GM23338 (cell line): Measurements from ENCODE around the gene KDM6B. TPM values are rescaled to one million over a fixed set of nuclear protein-coding genes. Genes with fewer than 3 reads are reported as not detected.

Experiments used
- ATAC-seq: fragments of 200-7000 bp; cut with Tn5 transposase; 3 replicates; pipeline ENCODE4 v1.9.1; 2020
- DNase-seq: peaks from one replicate; pipeline ENCODE4 v3.0.0-alpha.2; 2015; ENCODE audit warnings: low spot score
- H2AFZ ChIP-seq: fragments of 200-600 bp; sonication (generic); 2 replicates; pipeline ENCODE4 v1.8.0; 2016; ENCODE audit warnings: antibody characterized with exemption, mild to moderate bottlenecking, moderate library complexity
- H3F3A ChIP-seq: fragments of 200-600 bp; sonication (generic); replicated peaks from 2 replicates; pipeline ENCODE4 v1.8.0; 2017; ENCODE audit warnings: antibody characterized with exemption, mixed run types, low read depth
- H3K27ac ChIP-seq: fragments of 200-600 bp; sonication (generic); 2 replicates; pipeline ENCODE4 v1.6.1; 2016; ENCODE audit warnings: low read depth
- H3K27me3 ChIP-seq: fragments of 200-600 bp; sonication (generic); 2 replicates; pipeline ENCODE4 v1.8.0; 2016; ENCODE audit warnings: mild to moderate bottlenecking, mixed run types, moderate library complexity; ENCODE audit not compliant: insufficient read depth
- H3K36me3 ChIP-seq: fragments of 200-600 bp; sonication (generic); 2 replicates; pipeline ENCODE4 v1.8.0; 2016; ENCODE audit warnings: mild to moderate bottlenecking; ENCODE audit not compliant: insufficient read depth
- H3K4me1 ChIP-seq: fragments of 200-600 bp; sonication (generic); 2 replicates; pipeline ENCODE4 v1.8.0; 2016; ENCODE audit warnings: mild to moderate bottlenecking, moderate library complexity; ENCODE audit not compliant: insufficient read depth
- H3K4me2 ChIP-seq: fragments of 200-600 bp; sonication (generic); 2 replicates; pipeline ENCODE4 v1.7.1; 2017; ENCODE audit warnings: mixed run types
- H3K4me3 ChIP-seq: fragments of 200-600 bp; sonication (generic); 2 replicates; pipeline ENCODE4 v1.6.1; 2016; ENCODE audit warnings: mixed run types
- H3K79me2 ChIP-seq: fragments of 200-600 bp; sonication (generic); replicated peaks from 2 replicates; pipeline ENCODE4 v1.8.0; 2017; ENCODE audit warnings: mild to moderate bottlenecking; ENCODE audit not compliant: insufficient read depth
- H3K9me2 ChIP-seq: fragments of 200-600 bp; sonication (generic); 2 replicates; pipeline ENCODE4 v1.8.0; 2017; ENCODE audit not compliant: insufficient read depth
- H4K20me1 ChIP-seq: fragments of 200-600 bp; sonication (generic); replicated peaks from 2 replicates; pipeline ENCODE4 v1.8.0; 2017; ENCODE audit warnings: mild to moderate bottlenecking; ENCODE audit not compliant: insufficient read depth
- H3K27ac Mint-ChIP-seq: 2 replicates; pipeline ENCODE4 v1.8.0; 2020; ENCODE audit warnings: inconsistent platforms, mild to moderate bottlenecking, moderate library complexity, mixed read lengths
- H3K27me3 Mint-ChIP-seq: 3 replicates; pipeline ENCODE4 v1.8.0; 2022; ENCODE audit warnings: low read depth, mild to moderate bottlenecking, moderate library complexity, mixed read lengths, inconsistent platforms; ENCODE audit not compliant: insufficient read depth, poor library complexity
- H3K36me3 Mint-ChIP-seq: 3 replicates; pipeline ENCODE4 v1.8.0; 2021; ENCODE audit warnings: low read depth, mild to moderate bottlenecking, inconsistent platforms, moderate library complexity, mixed read lengths
- H3K4me1 Mint-ChIP-seq: 3 replicates; pipeline ENCODE4 v1.8.0; 2020; ENCODE audit warnings: mild to moderate bottlenecking, inconsistent platforms, mixed read lengths
- H3K4me3 Mint-ChIP-seq: 3 replicates; pipeline ENCODE4 v1.8.0; 2021; ENCODE audit warnings: moderate library complexity, mild to moderate bottlenecking, inconsistent platforms, mixed read lengths
- H3K9me3 Mint-ChIP-seq: 3 replicates; pipeline ENCODE4 v1.8.0; 2020; ENCODE audit warnings: moderate library complexity, mild to moderate bottlenecking, inconsistent platforms, mixed read lengths
- EZH2 ChIP-seq: fragments of 200-600 bp; sonication (generic); IDR thresholded peaks from one replicate; pipeline ENCODE4 v1.8.0; 2017; ENCODE audit warnings: antibody characterized with exemption, mild to moderate bottlenecking, low read depth; ENCODE audit not compliant: unreplicated experiment
- EZH2phosphoT487 ChIP-seq: fragments of 200-600 bp; sonication (generic); IDR thresholded peaks from one replicate; pipeline ENCODE4 v1.8.1; 2018; ENCODE audit warnings: antibody characterized with exemption; ENCODE audit not compliant: unreplicated experiment
- NANOG ChIP-seq: IDR thresholded peaks from 2 replicates; pipeline ENCODE4 v1.6.1; 2016; ENCODE audit warnings: antibody characterized with exemption, borderline replicate concordance
- ZNF114 ChIP-seq: fragments of 250-450 bp; sonication (Bioruptor Pico); IDR thresholded peaks from 2 replicates; pipeline ENCODE4 v1.5.0; 2020; ENCODE audit warnings: mild to moderate bottlenecking, moderate library complexity
- polyA plus RNA-seq: library from polyadenylated mRNA; unstranded; fragments of >200 nt; fragmentation: Nextera tagmentation; extraction: Ambion mirVana; gene quantifications from 2 replicates; pipeline ENCODE4 v1.2.1, GENCODE V29; 2016
- total RNA-seq: library from RNA; depleted of rRNA; stranded (reverse); fragments of >200 nt; shearing (Covaris generic); gene quantifications from 2 replicates; pipeline ENCODE4 v1.2.3, GENCODE V29; 2014
- TF ChIP-seq, protein P1 (sequence below): IDR thresholded peaks from 2 replicates; pipeline ENCODE4 v1.6.1; 2016; ENCODE audit warnings: antibody characterized with exemption
- TF ChIP-seq, protein P2 (sequence below): fragments of 250-450 bp; sonication (Bioruptor Pico); IDR thresholded peaks from 2 replicates; pipeline ENCODE4 v1.5.0; 2020; ENCODE audit warnings: mild to moderate bottlenecking, moderate library complexity
- TF ChIP-seq, protein P3 (sequence below), 2 experiments: fragments of 200-600 bp in 1 of 2; sonication (generic) in 1 of 2; conservative IDR thresholded peaks; 2 replicates each; pipeline versions ENCODE4 v1.5.1 to v1.6.1; 2016 to 2017; ENCODE audit warnings: antibody characterized with exemption in 2 of 2, low read depth in 2 of 2, mild to moderate bottlenecking in 2 of 2, moderate library complexity in 1 of 2

The KDM6B gene
- total and polyA plus RNA-seq, 2 experiments from 2014 or later, result 1.1 to 1.4 TPM

DNA sequence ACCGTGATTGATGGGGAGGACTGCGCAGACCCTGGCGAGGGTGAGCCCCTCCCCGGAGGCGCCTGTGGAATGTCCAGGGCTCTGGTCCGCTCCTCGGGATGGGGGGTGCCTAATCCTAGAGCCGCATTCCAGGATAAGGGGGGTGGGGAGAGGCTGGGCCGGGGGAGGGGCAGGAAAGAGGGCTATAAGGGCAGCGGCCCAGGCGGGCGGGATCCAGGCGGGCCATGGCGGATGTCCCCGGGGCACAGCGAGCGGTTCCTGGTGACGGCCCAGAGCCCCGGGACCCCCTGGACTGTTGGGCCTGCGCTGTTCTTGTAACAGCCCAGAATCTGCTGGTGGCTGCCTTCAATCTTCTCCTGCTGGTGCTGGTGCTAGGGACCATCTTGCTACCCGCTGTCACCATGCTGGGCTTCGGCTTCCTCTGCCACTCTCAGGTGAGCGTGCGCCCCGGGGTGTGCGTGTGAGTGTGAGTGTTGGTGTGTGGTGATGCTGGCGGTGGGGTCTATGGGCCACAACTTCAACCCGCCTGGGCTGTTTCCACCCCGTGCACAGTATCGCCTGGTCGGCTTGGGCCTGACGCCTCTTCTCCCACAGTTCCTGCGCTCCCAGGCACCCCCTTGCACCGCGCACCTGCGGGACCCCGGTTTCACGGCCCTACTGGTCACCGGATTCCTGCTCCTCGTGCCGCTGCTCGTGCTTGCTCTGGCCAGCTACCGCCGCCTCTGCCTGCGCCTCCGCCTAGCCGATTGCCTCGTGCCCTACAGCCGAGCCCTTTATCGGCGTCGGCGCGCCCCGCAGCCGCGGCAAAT, 21.0 kb downstream of the KDM6B start, which contains the start of gene TMEM88:
TMEM88 (plus strand) TSS at position 216 of the 809 bp plus-strand sequence; CDS start at position 225, 9 bp downstream.
- Mint-ChIP-seq H3K9me3 (no peaks in the 10 kb centered on the region; the same call in 2 of the 3 replicates), H3K4me3 (peak within 1 kb of the TSS; percentile 71), H3K36me3 (no peaks in the 10 kb centered on the region; the same call in 1 of the 3 replicates), H3K27ac (no peak within 1 kb of the TSS), H3K4me1 (peaks cover 33% of the 10 kb centered on the region), H3K27me3 (peaks cover 24% of the 10 kb centered on the region)
- Histone ChIP-seq H3K27ac (no peak within 1 kb of the TSS), H3K27me3 (peaks cover 67% of the 10 kb centered on the region), H3K36me3 (no peaks in the 10 kb centered on the region; the same call in 1 of the 2 replicates), H3K9me2 (no peaks in the 10 kb centered on the region), H4K20me1 (peaks cover 7% of the 10 kb centered on the region), H3K4me3 (peak within 1 kb of the TSS; percentile 55), H3K79me2 (peaks cover 7% of the 10 kb centered on the region), H3K4me1 (peaks cover 43% of the 10 kb centered on the region), H2AFZ (no peak within 1 kb of the TSS), H3F3A (peaks cover 21% of the 10 kb centered on the region; the same call in 1 of the 2 replicates), H3K4me2 (peak within 1 kb of the TSS; percentile 89)
- TF ChIP-seq EZH2phosphoT487 (no peak), ZNF114 (no peak), NANOG (no peak), EZH2 (peak; percentile 67)
- TF ChIP-seq, protein P1, sequence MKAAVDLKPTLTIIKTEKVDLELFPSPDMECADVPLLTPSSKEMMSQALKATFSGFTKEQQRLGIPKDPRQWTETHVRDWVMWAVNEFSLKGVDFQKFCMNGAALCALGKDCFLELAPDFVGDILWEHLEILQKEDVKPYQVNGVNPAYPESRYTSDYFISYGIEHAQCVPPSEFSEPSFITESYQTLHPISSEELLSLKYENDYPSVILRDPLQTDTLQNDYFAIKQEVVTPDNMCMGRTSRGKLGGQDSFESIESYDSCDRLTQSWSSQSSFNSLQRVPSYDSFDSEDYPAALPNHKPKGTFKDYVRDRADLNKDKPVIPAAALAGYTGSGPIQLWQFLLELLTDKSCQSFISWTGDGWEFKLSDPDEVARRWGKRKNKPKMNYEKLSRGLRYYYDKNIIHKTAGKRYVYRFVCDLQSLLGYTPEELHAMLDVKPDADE, result no peak
- peak; percentile 1; the same call in 2 of the 3 replicates for ATAC-seq
- DNase-seq, result peak; percentile 83

DNA sequence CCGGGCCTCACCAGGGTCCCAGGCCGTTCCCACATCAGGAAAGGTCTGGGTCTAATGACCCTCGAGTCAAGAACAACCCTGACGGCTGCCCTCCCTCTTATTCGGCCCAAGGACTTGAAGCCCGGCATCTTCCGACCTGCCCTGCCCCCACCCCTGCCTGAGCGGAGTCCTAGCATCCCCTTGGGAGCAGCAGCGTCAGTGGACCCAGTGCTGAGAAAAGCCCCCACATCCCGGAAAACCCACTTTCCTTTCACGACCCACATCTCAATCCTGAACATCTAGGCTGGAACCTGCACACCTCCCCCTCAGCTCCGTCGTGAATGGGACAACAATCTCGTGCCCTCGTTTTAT, 21.6 kb downstream of the KDM6B start:
- no peak overlapping the region for H3K27ac Mint-ChIP-seq
- H4K20me1 ChIP-seq, result peaks cover 10% of the 10 kb centered on the region
- TF ChIP-seq, protein P2, sequence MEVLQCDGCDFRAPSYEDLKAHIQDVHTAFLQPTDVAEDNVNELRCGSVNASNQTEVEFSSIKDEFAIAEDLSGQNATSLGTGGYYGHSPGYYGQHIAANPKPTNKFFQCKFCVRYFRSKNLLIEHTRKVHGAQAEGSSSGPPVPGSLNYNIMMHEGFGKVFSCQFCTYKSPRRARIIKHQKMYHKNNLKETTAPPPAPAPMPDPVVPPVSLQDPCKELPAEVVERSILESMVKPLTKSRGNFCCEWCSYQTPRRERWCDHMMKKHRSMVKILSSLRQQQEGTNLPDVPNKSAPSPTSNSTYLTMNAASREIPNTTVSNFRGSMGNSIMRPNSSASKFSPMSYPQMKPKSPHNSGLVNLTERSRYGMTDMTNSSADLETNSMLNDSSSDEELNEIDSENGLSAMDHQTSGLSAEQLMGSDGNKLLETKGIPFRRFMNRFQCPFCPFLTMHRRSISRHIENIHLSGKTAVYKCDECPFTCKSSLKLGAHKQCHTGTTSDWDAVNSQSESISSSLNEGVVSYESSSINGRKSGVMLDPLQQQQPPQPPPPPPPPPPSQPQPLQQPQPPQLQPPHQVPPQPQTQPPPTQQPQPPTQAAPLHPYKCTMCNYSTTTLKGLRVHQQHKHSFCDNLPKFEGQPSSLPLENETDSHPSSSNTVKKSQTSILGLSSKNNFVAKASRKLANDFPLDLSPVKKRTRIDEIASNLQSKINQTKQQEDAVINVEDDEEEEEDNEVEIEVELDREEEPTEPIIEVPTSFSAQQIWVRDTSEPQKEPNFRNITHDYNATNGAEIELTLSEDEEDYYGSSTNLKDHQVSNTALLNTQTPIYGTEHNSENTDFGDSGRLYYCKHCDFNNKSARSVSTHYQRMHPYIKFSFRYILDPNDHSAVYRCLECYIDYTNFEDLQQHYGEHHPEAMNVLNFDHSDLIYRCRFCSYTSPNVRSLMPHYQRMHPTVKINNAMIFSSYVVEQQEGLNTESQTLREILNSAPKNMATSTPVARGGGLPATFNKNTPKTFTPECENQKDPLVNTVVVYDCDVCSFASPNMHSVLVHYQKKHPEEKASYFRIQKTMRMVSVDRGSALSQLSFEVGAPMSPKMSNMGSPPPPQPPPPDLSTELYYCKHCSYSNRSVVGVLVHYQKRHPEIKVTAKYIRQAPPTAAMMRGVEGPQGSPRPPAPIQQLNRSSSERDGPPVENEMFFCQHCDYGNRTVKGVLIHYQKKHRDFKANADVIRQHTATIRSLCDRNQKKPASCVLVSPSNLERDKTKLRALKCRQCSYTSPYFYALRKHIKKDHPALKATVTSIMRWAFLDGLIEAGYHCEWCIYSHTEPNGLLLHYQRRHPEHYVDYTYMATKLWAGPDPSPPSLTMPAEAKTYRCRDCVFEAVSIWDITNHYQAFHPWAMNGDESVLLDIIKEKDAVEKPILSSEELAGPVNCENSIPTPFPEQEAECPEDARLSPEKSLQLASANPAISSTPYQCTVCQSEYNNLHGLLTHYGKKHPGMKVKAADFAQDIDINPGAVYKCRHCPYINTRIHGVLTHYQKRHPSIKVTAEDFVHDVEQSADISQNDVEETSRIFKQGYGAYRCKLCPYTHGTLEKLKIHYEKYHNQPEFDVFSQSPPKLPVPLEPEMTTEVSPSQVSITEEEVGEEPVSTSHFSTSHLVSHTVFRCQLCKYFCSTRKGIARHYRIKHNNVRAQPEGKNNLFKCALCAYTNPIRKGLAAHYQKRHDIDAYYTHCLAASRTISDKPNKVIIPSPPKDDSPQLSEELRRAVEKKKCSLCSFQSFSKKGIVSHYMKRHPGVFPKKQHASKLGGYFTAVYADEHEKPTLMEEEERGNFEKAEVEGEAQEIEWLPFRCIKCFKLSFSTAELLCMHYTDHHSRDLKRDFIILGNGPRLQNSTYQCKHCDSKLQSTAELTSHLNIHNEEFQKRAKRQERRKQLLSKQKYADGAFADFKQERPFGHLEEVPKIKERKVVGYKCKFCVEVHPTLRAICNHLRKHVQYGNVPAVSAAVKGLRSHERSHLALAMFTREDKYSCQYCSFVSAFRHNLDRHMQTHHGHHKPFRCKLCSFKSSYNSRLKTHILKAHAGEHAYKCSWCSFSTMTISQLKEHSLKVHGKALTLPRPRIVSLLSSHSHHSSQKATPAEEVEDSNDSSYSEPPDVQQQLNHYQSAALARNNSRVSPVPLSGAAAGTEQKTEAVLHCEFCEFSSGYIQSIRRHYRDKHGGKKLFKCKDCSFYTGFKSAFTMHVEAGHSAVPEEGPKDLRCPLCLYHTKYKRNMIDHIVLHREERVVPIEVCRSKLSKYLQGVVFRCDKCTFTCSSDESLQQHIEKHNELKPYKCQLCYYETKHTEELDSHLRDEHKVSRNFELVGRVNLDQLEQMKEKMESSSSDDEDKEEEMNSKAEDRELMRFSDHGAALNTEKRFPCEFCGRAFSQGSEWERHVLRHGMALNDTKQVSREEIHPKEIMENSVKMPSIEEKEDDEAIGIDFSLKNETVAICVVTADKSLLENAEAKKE (CRISPR knock-in tag), result no peak
- no peak for TF ChIP-seq EZH2phosphoT487
- no peak for TF ChIP-seq NANOG
- no peak for TF ChIP-seq ZNF114
- TF ChIP-seq, protein P3, sequence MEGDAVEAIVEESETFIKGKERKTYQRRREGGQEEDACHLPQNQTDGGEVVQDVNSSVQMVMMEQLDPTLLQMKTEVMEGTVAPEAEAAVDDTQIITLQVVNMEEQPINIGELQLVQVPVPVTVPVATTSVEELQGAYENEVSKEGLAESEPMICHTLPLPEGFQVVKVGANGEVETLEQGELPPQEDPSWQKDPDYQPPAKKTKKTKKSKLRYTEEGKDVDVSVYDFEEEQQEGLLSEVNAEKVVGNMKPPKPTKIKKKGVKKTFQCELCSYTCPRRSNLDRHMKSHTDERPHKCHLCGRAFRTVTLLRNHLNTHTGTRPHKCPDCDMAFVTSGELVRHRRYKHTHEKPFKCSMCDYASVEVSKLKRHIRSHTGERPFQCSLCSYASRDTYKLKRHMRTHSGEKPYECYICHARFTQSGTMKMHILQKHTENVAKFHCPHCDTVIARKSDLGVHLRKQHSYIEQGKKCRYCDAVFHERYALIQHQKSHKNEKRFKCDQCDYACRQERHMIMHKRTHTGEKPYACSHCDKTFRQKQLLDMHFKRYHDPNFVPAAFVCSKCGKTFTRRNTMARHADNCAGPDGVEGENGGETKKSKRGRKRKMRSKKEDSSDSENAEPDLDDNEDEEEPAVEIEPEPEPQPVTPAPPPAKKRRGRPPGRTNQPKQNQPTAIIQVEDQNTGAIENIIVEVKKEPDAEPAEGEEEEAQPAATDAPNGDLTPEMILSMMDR (conservative IDR thresholded peaks at IDR 0.05; ENCODE audit: low read depth in 2 of 2), result no peak

More for the DNA sequence above, 21.6 kb downstream of the KDM6B start:
- no peaks in the 10 kb centered on the region; the same call in 1 of the 3 replicates for H3K36me3 Mint-ChIP-seq
- peaks cover 7% of the 10 kb centered on the region for H3K79me2 ChIP-seq
- no peaks in the 10 kb centered on the region; the same call in 2 of the 3 replicates for H3K9me3 Mint-ChIP-seq
- DNase-seq (no peak), ATAC-seq (no peak)
- peak overlapping the region; percentile 89 for H3K4me2 ChIP-seq
- H2AFZ ChIP-seq, result no peak overlapping the region
- H3K27ac ChIP-seq, result no peak overlapping the region
- peaks cover 43% of the 10 kb centered on the region for H3K4me1 ChIP-seq
- H3K4me1 Mint-ChIP-seq, result peaks cover 33% of the 10 kb centered on the region
- H3K4me3 ChIP-seq, result peak overlapping the region; percentile 55
- no peaks in the 10 kb centered on the region; the same call in 1 of the 2 replicates for H3K36me3 ChIP-seq
- no peak overlapping the region for H3K4me3 Mint-ChIP-seq
- peaks cover 24% of the 10 kb centered on the region for H3K27me3 Mint-ChIP-seq
- no peaks in the 10 kb centered on the region for H3K9me2 ChIP-seq
- peaks cover 61% of the 10 kb centered on the region for H3K27me3 ChIP-seq
- H3F3A ChIP-seq, result peaks cover 21% of the 10 kb centered on the region; the same call in 1 of the 2 replicates
